Liver (tissue), 9 donors: ENCODE data around the gene THRB. TPM values are rescaled to one million over a fixed set of nuclear protein-coding genes. Genes with fewer than 3 reads are reported as not detected.

Experiments
- DNase-seq: peaks from one replicate; pipeline ENCODE4 v3.0.0-alpha.2; 2017; ENCODE audit warnings: low spot score
- H3K27ac ChIP-seq, 2 donors: one replicate each; pipeline ENCODE4 v1.7.0; 2013; ENCODE audit warnings: inconsistent platforms in 2 of 2, low read length in 2 of 2, control low read depth in 1 of 2, low read depth in 1 of 2, mild to moderate bottlenecking in 1 of 2
- H3K27me3 ChIP-seq, 4 donors: one replicate each; pipeline versions ENCODE4 v1.6.1 to v1.7.0; 2013; ENCODE audit warnings: low read length in 3 of 4, inconsistent platforms in 1 of 4, mild to moderate bottlenecking in 1 of 4, moderate library complexity in 1 of 4; ENCODE audit not compliant: control insufficient read depth in 4 of 4, insufficient read depth in 4 of 4
- H3K36me3 ChIP-seq, 4 donors: one replicate each; pipeline versions ENCODE4 v1.6.1 to v1.7.0; 2013; ENCODE audit warnings: low read length in 3 of 4, mild to moderate bottlenecking in 3 of 4, low read depth in 1 of 4, moderate library complexity in 1 of 4; ENCODE audit not compliant: control insufficient read depth in 4 of 4, insufficient read depth in 3 of 4
- H3K4me1 ChIP-seq, 4 donors: one replicate each; pipeline versions ENCODE4 v1.6.1 to v1.7.0; 2013; ENCODE audit warnings: low read length in 3 of 4, mild to moderate bottlenecking in 3 of 4, moderate library complexity in 1 of 4; ENCODE audit not compliant: control insufficient read depth in 4 of 4, insufficient read depth in 4 of 4
- H3K4me3 ChIP-seq, 3 donors: one replicate each; pipeline versions ENCODE4 v1.6.1 to v1.7.0; 2013; ENCODE audit warnings: low read length in 3 of 3, control low read depth in 1 of 3, low read depth in 1 of 3, mild to moderate bottlenecking in 1 of 3
- H3K9ac ChIP-seq, 2 donors: one replicate each; pipeline ENCODE4 v1.7.0; 2013; ENCODE audit warnings: low read length in 2 of 2, mild to moderate bottlenecking in 2 of 2, moderate library complexity in 2 of 2, control low read depth in 1 of 2, low read depth in 1 of 2
- H3K9me3 ChIP-seq, 4 donors: one replicate each; pipeline versions ENCODE4 v1.6.1 to v1.7.0; 2013; ENCODE audit warnings: low read length in 3 of 4; ENCODE audit not compliant: control insufficient read depth in 4 of 4
- ATF3 ChIP-seq: IDR thresholded peaks from 2 replicates; pipeline ENCODE4 v1.6.1; 2016; ENCODE audit warnings: antibody characterized with exemption
- CTCF ChIP-seq: fragments of 150-350 bp; IDR thresholded peaks from 2 replicates; pipeline ENCODE4 v1.5.1; 2017; ENCODE audit warnings: improper control_type of control experiment, low read depth, low read length; ENCODE audit not compliant: missing input control
- EGR1 ChIP-seq, 2 donors: IDR thresholded peaks; 2 replicates each; pipeline ENCODE4 v1.6.1; 2016 to 2018; ENCODE audit warnings: antibody characterized with exemption in 2 of 2, low read depth in 2 of 2
- FOXA1 ChIP-seq: IDR thresholded peaks from 2 replicates; pipeline ENCODE4 v1.6.1; 2016; ENCODE audit warnings: antibody characterized with exemption
- FOXA2 ChIP-seq: IDR thresholded peaks from 2 replicates; pipeline ENCODE4 v1.6.1; 2016; ENCODE audit warnings: antibody characterized with exemption
- GABPA ChIP-seq, 2 donors: IDR thresholded peaks in 1 of 2; conservative IDR thresholded peaks in 1 of 2; 2 replicates each; pipeline ENCODE4 v1.6.1; 2016; ENCODE audit warnings: antibody characterized with exemption in 2 of 2, mild to moderate bottlenecking in 1 of 2, moderate library complexity in 1 of 2
- HNF4A ChIP-seq, 2 donors: conservative IDR thresholded peaks; 2 replicates each; pipeline ENCODE4 v1.6.1; 2016; ENCODE audit warnings: antibody characterized with exemption in 2 of 2, mild to moderate bottlenecking in 2 of 2
- HNF4G ChIP-seq: IDR thresholded peaks from 2 replicates; pipeline ENCODE4 v1.6.1; 2016; ENCODE audit warnings: antibody characterized with exemption
- JUND ChIP-seq, 2 donors: IDR thresholded peaks; 2 replicates each; pipeline ENCODE4 v1.6.1; 2016; ENCODE audit warnings: antibody characterized with exemption in 2 of 2
- MAX ChIP-seq: IDR thresholded peaks from 2 replicates; pipeline ENCODE4 v1.6.1; 2016; ENCODE audit warnings: antibody characterized with exemption
- NR2F2 ChIP-seq: IDR thresholded peaks from 2 replicates; pipeline ENCODE4 v1.6.1; 2016; ENCODE audit warnings: antibody characterized with exemption
- RAD21 ChIP-seq, 2 donors: IDR thresholded peaks; 2 replicates each; pipeline ENCODE4 v1.6.1; 2016; ENCODE audit warnings: antibody characterized with exemption in 2 of 2, mild to moderate bottlenecking in 2 of 2
- REST ChIP-seq: IDR thresholded peaks from 2 replicates; pipeline ENCODE4 v1.6.1; 2016; ENCODE audit warnings: antibody characterized with exemption, mild to moderate bottlenecking
- RXRA ChIP-seq, 2 donors: IDR thresholded peaks; 2 replicates each; pipeline ENCODE4 v1.6.1; 2017 to 2018; ENCODE audit warnings: antibody characterized with exemption in 2 of 2, mild to moderate bottlenecking in 1 of 2
- SP1 ChIP-seq: IDR thresholded peaks from 2 replicates; pipeline ENCODE4 v1.6.1; 2018; ENCODE audit warnings: antibody characterized with exemption, mild to moderate bottlenecking
- WGBS: extraction: QIAGEN DNeasy Blood & Tissue Kit; methylation state at CpG from one replicate; pipeline ENCODE4 v1.1.7; 2013; 5-methylcytosine and 5-hydroxymethylcytosine counted together
- polyA plus RNA-seq, 2 donors: library from polyadenylated mRNA; stranded (reverse) in 1 of 2; unstranded in 1 of 2; fragments of 200-250 nt in 1 of 2; fragments of >200 nt in 1 of 2; fragmentation: Nextera tagmentation in 1 of 2; extraction: Ambion mirVana in 1 of 2; gene quantifications; one replicate each; pipeline versions ENCODE4 v1.2.1 to v1.2.3, GENCODE V29; 2013 to 2015
- total RNA-seq, 2 donors: library from RNA; depleted of rRNA; stranded (reverse); fragments of >200 nt; gene quantifications; one replicate each; pipeline ENCODE4 v1.2.3, GENCODE V29; 2014
- donor health status: healthy.
- donor health status: healthy.
- donor health status: healthy.
- donor health status: healthy.
- donor health status: healthy.

Gene THRB
- total and polyA plus RNA-seq, 4 donors, result 5.9 to 23.9 (median 9.3) TPM

GRCh38 chr3:24514119-24514518 lies 19.5 kb upstream of the THRB start:
- DNase-seq, result no peak

GRCh38 chr3:24513463-24513862 lies 18.8 kb upstream of the THRB start:
- no peaks in the 10 kb centered on the region for H3K27me3 ChIP-seq
- no peak for TF ChIP-seq RXRA (IDR thresholded peaks at IDR 0.05)
- TF ChIP-seq HNF4G, result no peak
- no peak for TF ChIP-seq NR2F2
- no peak for TF ChIP-seq SP1
- TF ChIP-seq ATF3, result no peak
- TF ChIP-seq RAD21 (IDR thresholded peaks at IDR 0.05), result no peak
- no peak for TF ChIP-seq REST
- no peak for TF ChIP-seq FOXA2
- no peak for TF ChIP-seq MAX
- TF ChIP-seq HNF4A (conservative IDR thresholded peaks at IDR 0.05), result no peak
- TF ChIP-seq GABPA (IDR thresholded peaks at IDR 0.05 in 1 of 2, conservative IDR thresholded peaks at IDR 0.05 in 1 of 2), result no peak
- TF ChIP-seq CTCF, result no peak
- no peak for TF ChIP-seq JUND (IDR thresholded peaks at IDR 0.05)
- no peak overlapping the region for H3K4me3 ChIP-seq

More at GRCh38 chr3:24514119-24514518, 19.5 kb upstream of the THRB start:
- Histone ChIP-seq H3K27me3 (no peaks in the 10 kb centered on the region), H3K9ac (no peak overlapping the region), H3K36me3 (no peaks in the 10 kb centered on the region), H3K27ac (no peak overlapping the region), H3K9me3 (no peaks in the 10 kb centered on the region), H3K4me1 (no peaks in the 10 kb centered on the region), H3K4me3 (no peak overlapping the region)
- 87% methylated on average over 4 of the region's 4 CpGs for WGBS
- no peak for TF ChIP-seq NR2F2
- TF ChIP-seq RXRA (IDR thresholded peaks at IDR 0.05), result no peak
- TF ChIP-seq MAX, result no peak
- no peak for TF ChIP-seq REST
- TF ChIP-seq HNF4G, result no peak
- TF ChIP-seq RAD21 (IDR thresholded peaks at IDR 0.05), result no peak
- no peak for TF ChIP-seq EGR1 (IDR thresholded peaks at IDR 0.05; ENCODE audit: low read depth in 2 of 2)
- no peak for TF ChIP-seq FOXA1
- no peak for TF ChIP-seq GABPA (IDR thresholded peaks at IDR 0.05 in 1 of 2, conservative IDR thresholded peaks at IDR 0.05 in 1 of 2)

More at GRCh38 chr3:24513463-24513862, 18.8 kb upstream of the THRB start:
- Histone ChIP-seq H3K9me3 (no peaks in the 10 kb centered on the region), H3K4me1 (no peaks in the 10 kb centered on the region), H3K9ac (no peak overlapping the region), H3K36me3 (no peaks in the 10 kb centered on the region), H3K27ac (no peak overlapping the region)
- DNase-seq, result no peak
- WGBS, result 72% methylated on average over 1 of the region's 1 CpG
